GM12874 (cell line): Measurements from ENCODE around the gene ASB2.

Experiments used
- TF ChIP-seq, protein P1 (sequence below): IDR thresholded peaks from 2 replicates; pipeline ENCODE4 v1.5.1; 2011; ENCODE audit warnings: low read depth, mild to moderate bottlenecking, control low read depth, low read length, moderate library complexity; ENCODE audit not compliant: insufficient read depth

The ASB2 gene

DNA sequence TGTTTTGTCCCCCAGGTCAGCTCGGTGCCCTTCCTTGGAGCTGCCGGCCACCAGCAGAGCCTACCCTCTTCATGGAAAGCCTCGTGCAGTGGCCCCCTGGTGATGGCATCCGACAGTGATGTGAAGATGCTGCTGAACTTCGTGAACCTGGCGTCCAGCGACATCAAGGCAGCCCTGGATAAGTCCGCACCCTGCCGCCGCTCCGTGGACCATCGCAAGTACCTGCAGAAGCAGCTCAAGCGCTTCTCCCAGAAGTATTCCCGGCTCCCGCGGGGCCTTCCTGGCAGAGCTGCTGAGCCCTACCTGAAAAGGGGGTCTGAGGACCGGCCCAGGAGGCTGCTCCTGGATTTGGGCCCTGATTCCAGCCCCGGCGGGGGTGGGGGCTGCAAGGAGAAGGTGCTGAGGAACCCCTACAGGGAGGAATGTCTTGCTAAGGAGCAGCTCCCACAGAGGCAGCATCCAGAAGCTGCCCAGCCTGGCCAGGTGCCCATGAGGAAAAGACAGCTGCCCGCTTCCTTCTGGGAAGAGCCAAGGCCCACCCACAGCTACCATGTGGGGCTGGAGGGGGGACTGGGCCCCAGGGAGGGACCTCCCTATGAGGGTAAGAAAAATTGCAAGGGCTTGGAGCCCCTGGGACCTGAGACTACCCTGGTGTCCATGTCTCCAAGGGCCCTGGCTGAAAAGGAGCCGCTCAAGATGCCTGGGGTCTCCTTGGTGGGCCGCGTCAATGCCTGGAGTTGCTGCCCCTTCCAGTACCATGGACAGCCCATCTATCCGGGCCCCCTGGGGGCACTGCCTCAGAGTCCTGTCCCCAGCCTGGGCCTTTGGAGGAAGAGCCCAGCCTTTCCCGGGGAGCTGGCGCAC, 48.0 kb downstream of the ASB2 start:
- TF ChIP-seq, protein P1, sequence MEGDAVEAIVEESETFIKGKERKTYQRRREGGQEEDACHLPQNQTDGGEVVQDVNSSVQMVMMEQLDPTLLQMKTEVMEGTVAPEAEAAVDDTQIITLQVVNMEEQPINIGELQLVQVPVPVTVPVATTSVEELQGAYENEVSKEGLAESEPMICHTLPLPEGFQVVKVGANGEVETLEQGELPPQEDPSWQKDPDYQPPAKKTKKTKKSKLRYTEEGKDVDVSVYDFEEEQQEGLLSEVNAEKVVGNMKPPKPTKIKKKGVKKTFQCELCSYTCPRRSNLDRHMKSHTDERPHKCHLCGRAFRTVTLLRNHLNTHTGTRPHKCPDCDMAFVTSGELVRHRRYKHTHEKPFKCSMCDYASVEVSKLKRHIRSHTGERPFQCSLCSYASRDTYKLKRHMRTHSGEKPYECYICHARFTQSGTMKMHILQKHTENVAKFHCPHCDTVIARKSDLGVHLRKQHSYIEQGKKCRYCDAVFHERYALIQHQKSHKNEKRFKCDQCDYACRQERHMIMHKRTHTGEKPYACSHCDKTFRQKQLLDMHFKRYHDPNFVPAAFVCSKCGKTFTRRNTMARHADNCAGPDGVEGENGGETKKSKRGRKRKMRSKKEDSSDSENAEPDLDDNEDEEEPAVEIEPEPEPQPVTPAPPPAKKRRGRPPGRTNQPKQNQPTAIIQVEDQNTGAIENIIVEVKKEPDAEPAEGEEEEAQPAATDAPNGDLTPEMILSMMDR: no peak

DNA sequence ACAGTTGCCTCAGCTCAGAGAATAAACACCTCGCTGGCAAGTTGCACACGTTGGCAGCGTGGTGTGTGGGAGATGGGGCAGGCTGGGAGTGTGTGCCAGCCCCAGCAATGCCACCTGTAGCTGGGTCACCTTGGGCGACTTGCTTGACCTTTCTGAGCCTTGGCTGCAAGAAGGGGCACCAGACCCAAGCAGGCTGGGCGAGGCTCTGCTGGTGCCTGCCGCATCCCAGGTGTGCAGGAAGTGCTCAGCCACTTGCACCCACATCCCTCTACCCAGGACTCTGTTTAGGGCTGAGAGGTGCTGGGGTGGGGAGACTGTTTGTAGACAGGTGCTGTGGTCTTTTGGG, 48.6 kb downstream of the ASB2 start:
- TF ChIP-seq, protein P1: no peak

DNA sequence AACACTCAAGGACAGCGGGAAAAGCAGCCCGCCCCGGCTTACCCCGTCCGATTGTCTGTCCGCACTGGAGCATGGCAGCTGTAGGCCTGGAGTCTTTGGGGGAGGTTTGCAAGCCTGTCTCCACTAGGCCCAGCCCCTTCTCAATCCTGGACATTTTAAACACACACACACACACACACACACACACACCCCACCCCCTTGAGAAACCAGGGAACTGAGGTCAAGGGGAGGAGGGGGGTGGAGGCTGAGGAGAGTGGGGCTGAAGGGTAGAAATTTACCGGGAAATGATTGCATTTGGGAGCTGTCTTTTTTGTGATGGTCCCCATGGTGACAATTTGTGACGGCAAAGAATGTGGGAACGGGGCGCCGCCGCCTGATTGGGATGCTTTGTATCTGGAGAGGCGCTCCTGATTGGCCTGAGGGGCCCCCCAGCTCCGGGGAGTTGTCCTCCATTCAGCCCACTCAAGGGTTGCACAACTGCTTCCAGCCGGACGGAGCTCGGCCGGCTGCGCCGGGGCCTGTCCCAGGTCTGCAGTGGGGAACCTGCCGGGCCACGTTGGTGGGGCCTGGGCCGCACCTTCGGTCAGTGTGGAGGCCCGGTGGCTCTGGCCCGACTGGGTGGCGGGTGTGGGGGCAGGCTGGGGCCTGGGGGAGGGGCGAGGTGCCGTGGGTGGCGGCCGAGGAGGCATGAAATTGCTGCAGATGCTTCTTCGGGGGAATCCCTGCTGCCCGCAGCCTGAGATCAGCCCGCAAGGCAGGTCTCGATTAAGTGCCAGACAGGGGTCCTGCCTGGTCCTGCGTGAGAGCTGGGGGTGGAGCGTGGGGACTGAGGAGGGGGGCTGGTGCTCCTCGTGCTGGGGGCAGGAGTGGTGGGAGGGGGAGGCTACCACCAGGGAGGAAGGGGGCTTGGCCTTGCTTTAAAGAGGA, 49.2 kb downstream of the ASB2 start, which contains the start of gene FAM181A:
TSS of gene FAM181A (plus strand) at position 472 of the 927 bp plus-strand sequence. CDS start 942 bp downstream, outside the sequence.
- TF ChIP-seq, protein P1: no peak

DNA sequence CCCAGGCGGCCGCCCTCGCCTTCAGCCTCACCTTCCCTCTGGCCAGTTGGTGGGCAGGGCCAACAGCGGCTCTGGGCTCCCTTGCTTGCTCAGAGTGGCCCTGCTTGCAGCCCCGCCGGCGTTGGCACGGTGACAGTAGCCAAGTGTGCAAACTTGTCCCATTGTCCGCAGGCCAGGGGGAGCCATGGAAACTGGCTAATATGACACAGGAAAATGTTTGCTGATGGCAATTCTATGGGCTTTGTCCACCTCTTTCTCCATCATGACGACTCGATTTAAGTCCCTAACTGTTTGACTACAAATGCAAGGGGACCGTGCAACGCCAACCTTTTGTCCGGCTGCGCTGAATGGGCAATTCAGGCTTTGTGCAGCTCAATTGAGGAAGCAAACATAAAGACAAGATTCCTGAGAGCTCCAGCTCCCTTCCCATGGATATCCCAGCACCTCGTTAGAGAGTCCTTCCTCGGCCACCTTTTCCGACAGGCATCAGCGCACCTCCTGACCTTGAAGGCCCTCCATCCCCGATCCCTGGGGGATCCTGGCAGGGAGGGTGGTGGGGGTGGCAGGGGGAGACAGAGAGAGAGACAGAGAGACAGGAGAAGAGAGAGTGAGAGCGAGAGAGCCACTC, 50.0 kb downstream of the ASB2 start:
- TF ChIP-seq, protein P1: no peak

DNA sequence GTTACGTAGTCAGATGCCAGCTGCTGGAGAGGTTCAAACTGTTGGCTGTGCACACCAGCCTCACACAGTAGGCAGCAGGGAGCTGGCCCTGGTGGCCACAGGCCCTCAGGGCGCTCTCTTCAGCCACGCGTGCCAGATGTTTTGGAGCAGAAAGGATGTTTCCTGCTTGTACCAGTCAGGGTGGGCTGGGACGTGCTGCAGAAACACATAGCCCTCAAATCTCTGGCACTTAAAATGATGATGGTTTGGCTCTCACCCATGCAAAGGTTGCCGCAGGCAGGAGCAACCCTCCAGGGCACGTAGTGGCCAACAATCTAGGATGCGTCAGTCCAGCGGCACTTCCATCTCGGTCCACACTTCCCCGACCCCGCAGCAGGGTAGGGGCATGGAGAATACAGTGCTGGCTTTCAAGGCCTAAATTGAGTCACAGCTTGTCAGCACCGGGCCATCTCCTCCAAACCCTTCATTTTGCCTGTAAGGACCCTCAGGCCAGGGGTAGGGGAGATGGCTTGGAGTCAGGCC, 50.9 kb downstream of the ASB2 start:
- TF ChIP-seq, protein P1: no peak

DNA sequence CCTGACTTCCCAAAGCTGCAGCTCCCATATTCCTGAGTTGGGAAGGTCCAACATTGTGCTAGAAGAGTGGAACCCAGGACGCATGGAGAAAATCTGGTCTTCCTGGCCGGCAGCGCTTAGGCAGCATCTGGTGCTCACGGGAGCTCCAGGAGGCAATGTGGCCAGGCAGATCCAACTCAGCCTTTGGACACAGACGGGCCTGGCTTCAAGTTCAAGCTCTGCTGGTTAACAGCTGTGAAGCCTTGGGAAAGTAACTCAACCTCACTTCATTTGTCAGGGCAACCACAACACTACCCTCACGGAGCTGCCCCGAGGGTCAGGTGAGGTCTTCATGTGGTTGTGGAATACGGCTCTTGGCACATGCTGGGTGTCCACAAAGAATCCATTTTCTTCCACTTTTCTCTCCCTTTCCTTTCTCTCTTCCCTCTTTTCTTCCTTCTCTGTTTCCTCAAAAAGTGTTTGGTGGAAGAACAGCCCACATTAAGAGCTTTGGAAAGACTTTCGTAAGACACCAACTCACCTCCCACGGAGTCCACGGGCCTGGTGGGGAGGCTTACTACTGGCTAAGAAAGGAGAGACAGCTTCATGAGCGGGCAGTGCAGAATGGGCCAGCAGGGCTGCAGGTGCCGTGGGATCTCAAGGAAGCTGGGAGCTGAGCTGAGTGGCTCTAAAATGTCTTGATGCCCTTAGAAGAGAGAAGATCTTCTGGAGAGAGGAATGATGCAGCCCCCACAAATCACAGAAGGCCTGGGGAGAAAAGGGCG, 51.6 kb downstream of the ASB2 start:
- TF ChIP-seq, protein P1: no peak
